DND-41 (cell line): ENCODE results near the gene BTBD2.

Experiments used
- ATAC-seq: fragments of 200-7000 bp; cut with Tn5 transposase; 3 replicates; pipeline ENCODE4 v1.9.1; 2021; ENCODE audit warnings: low read depth; ENCODE audit not compliant: insufficient read depth
- DNase-seq: peaks from one replicate; pipeline ENCODE4 v3.0.0-alpha.2; 2020
- H2AFZ ChIP-seq: 2 replicates; pipeline ENCODE4 v1.6.0; 2012; ENCODE audit warnings: low read depth, low read length
- H3K27ac ChIP-seq: 2 replicates; pipeline ENCODE4 v1.5.1; 2012; ENCODE audit warnings: low read length, inconsistent platforms
- H3K27me3 ChIP-seq: fragments of 200-600 bp; sonication (generic); 2 replicates; pipeline ENCODE4 v1.6.0; 2012; ENCODE audit warnings: low read length, mild to moderate bottlenecking, inconsistent platforms; ENCODE audit not compliant: insufficient read depth, poor library complexity
- H3K36me3 ChIP-seq: 2 replicates; pipeline ENCODE4 v1.5.1; 2012; ENCODE audit warnings: low read length, inconsistent platforms; ENCODE audit not compliant: insufficient read depth
- H3K4me1 ChIP-seq: 2 replicates; pipeline ENCODE4 v1.5.1; 2012; ENCODE audit warnings: mild to moderate bottlenecking, low read length; ENCODE audit not compliant: insufficient read depth
- H3K4me2 ChIP-seq: 2 replicates; pipeline ENCODE4 v1.6.0; 2012; ENCODE audit warnings: mild to moderate bottlenecking, moderate library complexity, low read length, inconsistent platforms; ENCODE audit not compliant: insufficient read depth
- H3K4me3 ChIP-seq, 2 experiments: fragments of 200-600 bp in 1 of 2; shearing (Covaris generic) in 1 of 2; 2 replicates each; pipeline ENCODE4 v1.5.1; 2012 to 2016; ENCODE audit warnings: inconsistent platforms in 2 of 2, low read length in 2 of 2, mild to moderate bottlenecking in 2 of 2, low read depth in 1 of 2, moderate library complexity in 1 of 2
- H3K79me2 ChIP-seq: 2 replicates; pipeline ENCODE4 v1.6.0; 2012; ENCODE audit warnings: low read length, inconsistent platforms; ENCODE audit not compliant: insufficient read depth
- H3K9ac ChIP-seq: 2 replicates; pipeline ENCODE4 v1.6.0; 2012; ENCODE audit warnings: low read depth, mild to moderate bottlenecking, inconsistent platforms, low read length, moderate library complexity
- H3K9me3 ChIP-seq: 2 replicates; pipeline ENCODE4 v1.5.1; 2012; ENCODE audit warnings: low read length, moderate library complexity, mild to moderate bottlenecking, inconsistent platforms; ENCODE audit not compliant: insufficient read depth, severe bottlenecking
- H4K20me1 ChIP-seq: 2 replicates; pipeline ENCODE4 v1.6.0; 2012; ENCODE audit warnings: low read length; ENCODE audit not compliant: insufficient read depth
- CTCF ChIP-seq: IDR thresholded peaks from 2 replicates; pipeline ENCODE4 v1.5.1; 2012; ENCODE audit warnings: borderline replicate concordance, low read length, moderate library complexity, mild to moderate bottlenecking; ENCODE audit not compliant: poor library complexity, severe bottlenecking; ENCODE audit errors: extremely low read depth
- EZH2 ChIP-seq: IDR thresholded peaks from 3 replicates; pipeline ENCODE4 v1.6.1; 2012; ENCODE audit warnings: borderline replicate concordance, low read depth, mild to moderate bottlenecking, moderate library complexity, low read length, inconsistent platforms; ENCODE audit not compliant: severe bottlenecking

Gene BTBD2

GRCh38 chr19:2003874-2004273, 11.6 kb downstream of the BTBD2 start:
- Histone ChIP-seq H3K9ac (no peak overlapping the region), H3K4me1 (no peaks in the 10 kb centered on the region), H3K9me3 (no peaks in the 10 kb centered on the region), H3K4me2 (no peak overlapping the region), H3K79me2 (peaks cover 75% of the 10 kb centered on the region), H3K36me3 (peaks cover 50% of the 10 kb centered on the region), H3K27ac (no peak overlapping the region), H3K27me3 (no peaks in the 10 kb centered on the region), H3K4me3 (no peak overlapping the region), H4K20me1 (peaks cover 34% of the 10 kb centered on the region), H2AFZ (no peak overlapping the region)
- ATAC-seq (no peak), DNase-seq (no peak)
- TF ChIP-seq EZH2: no peak
- no peak for TF ChIP-seq CTCF

GRCh38 chr19:1999856-2000515, 15.5 kb downstream of the BTBD2 start:
- H3K27me3 ChIP-seq: no peaks in the 10 kb centered on the region
- no peak overlapping the region for H3K9ac ChIP-seq
- H3K4me2 ChIP-seq: no peak overlapping the region
- H3K4me1 ChIP-seq: no peaks in the 10 kb centered on the region
- H2AFZ ChIP-seq: no peak overlapping the region
- H3K79me2 ChIP-seq: peaks cover 44% of the 10 kb centered on the region
- DNase-seq: no peak
- peaks cover 41% of the 10 kb centered on the region for H4K20me1 ChIP-seq
- ATAC-seq: no peak
- no peak for TF ChIP-seq CTCF
- TF ChIP-seq EZH2: no peak
- no peaks in the 10 kb centered on the region for H3K9me3 ChIP-seq
- peaks cover 76% of the 10 kb centered on the region for H3K36me3 ChIP-seq
- H3K4me3 ChIP-seq: no peak overlapping the region
- no peak overlapping the region for H3K27ac ChIP-seq

GRCh38 chr19:1998712-1999708, 16.5 kb downstream of the BTBD2 start:
- Histone ChIP-seq H3K4me3 (no peak overlapping the region), H3K4me2 (no peak overlapping the region), H3K9me3 (no peaks in the 10 kb centered on the region), H3K79me2 (peaks cover 39% of the 10 kb centered on the region), H3K27me3 (no peaks in the 10 kb centered on the region), H3K36me3 (peaks cover 71% of the 10 kb centered on the region), H2AFZ (no peak overlapping the region), H3K27ac (no peak overlapping the region), H3K9ac (no peak overlapping the region), H4K20me1 (peaks cover 39% of the 10 kb centered on the region), H3K4me1 (no peaks in the 10 kb centered on the region)
- TF ChIP-seq EZH2: no peak
- TF ChIP-seq CTCF: no peak
- ATAC-seq: no peak
- DNase-seq: no peak
